Osteoblast (primary cell): ENCODE data around the gene CYREN. TPM values are rescaled to one million over a fixed set of nuclear protein-coding genes. Genes with fewer than 3 reads are reported as not detected.

Source experiments
- DNase-seq: peaks from one replicate; pipeline ENCODE4 v3.0.0; 2011; ENCODE audit warnings: low spot score, mixed read lengths; ENCODE audit not compliant: insufficient read length; ENCODE audit errors: missing footprints
- H2AFZ ChIP-seq: 2 replicates; pipeline ENCODE4 v1.6.0; 2011; ENCODE audit warnings: mild to moderate bottlenecking, low read length
- H3K27ac ChIP-seq: 2 replicates; pipeline ENCODE4 v1.5.1; 2011; ENCODE audit warnings: mild to moderate bottlenecking, low read depth, low read length, moderate library complexity
- H3K27me3 ChIP-seq: 2 replicates; pipeline ENCODE4 v1.6.0; 2012; ENCODE audit warnings: mild to moderate bottlenecking, control low read depth, inconsistent platforms, low read length, moderate library complexity; ENCODE audit not compliant: insufficient read depth
- H3K36me3 ChIP-seq: 2 replicates; pipeline ENCODE4 v1.5.1; 2011; ENCODE audit warnings: mild to moderate bottlenecking, low read length, control low read depth, moderate library complexity; ENCODE audit not compliant: insufficient read depth
- H3K4me1 ChIP-seq: 2 replicates; pipeline ENCODE4 v1.5.1; 2011; ENCODE audit warnings: mild to moderate bottlenecking, low read length, control low read depth, moderate library complexity; ENCODE audit not compliant: insufficient read depth
- H3K4me2 ChIP-seq: 2 replicates; pipeline ENCODE4 v1.6.0; 2011; ENCODE audit warnings: mild to moderate bottlenecking, low read length; ENCODE audit not compliant: insufficient read depth
- H3K4me3 ChIP-seq: fragments of 200-600 bp; sonication (generic); 3 replicates; pipeline ENCODE4 v1.5.1; 2012; ENCODE audit warnings: mild to moderate bottlenecking, low read length, inconsistent platforms; ENCODE audit not compliant: insufficient read depth
- H3K79me2 ChIP-seq: 2 replicates; pipeline ENCODE4 v1.6.0; 2012; ENCODE audit warnings: mild to moderate bottlenecking, low read length, control low read depth, inconsistent platforms; ENCODE audit not compliant: insufficient read depth
- H3K9me3 ChIP-seq: 2 replicates; pipeline ENCODE4 v1.5.1; 2011; ENCODE audit warnings: low read depth, low read length, control low read depth
- H4K20me1 ChIP-seq: 2 replicates; pipeline ENCODE4 v1.6.0; 2012; ENCODE audit warnings: mild to moderate bottlenecking, low read length, control low read depth; ENCODE audit not compliant: insufficient read depth
- CTCF ChIP-seq: IDR thresholded peaks from 2 replicates; pipeline ENCODE4 v1.5.1; 2011; ENCODE audit warnings: mild to moderate bottlenecking, low read depth, low read length, moderate library complexity; ENCODE audit errors: extremely low read depth
- total RNA-seq: library from RNA; depleted of rRNA; stranded (reverse); fragments of >200 nt; gene quantifications from 2 replicates; pipeline ENCODE4 v1.2.3, GENCODE V29; 2012

The CYREN gene
- 29.8 and 35.5 TPM in 2 replicates for total RNA-seq

GRCh38 chr7:135170274-135170997, at the start of gene CYREN:
Gene CYREN (minus strand): TSS chr7:135170707. CDS start chr7:135168922, 1,785 bp downstream.
- H3K4me1 ChIP-seq: peaks cover 24% of the 10 kb centered on the region
- H3K27me3 ChIP-seq: no peaks in the 10 kb centered on the region
- peak; percentile 99 for DNase-seq
- peak within 1 kb of the TSS; percentile 91 for H2AFZ ChIP-seq
- peaks cover 31% of the 10 kb centered on the region for H3K36me3 ChIP-seq
- H3K27ac ChIP-seq: peak within 1 kb of the TSS; percentile 89
- no peaks in the 10 kb centered on the region for H3K9me3 ChIP-seq
- peak within 1 kb of the TSS; percentile 90 for H3K4me3 ChIP-seq
- H4K20me1 ChIP-seq: peaks cover 16% of the 10 kb centered on the region
- peak within 1 kb of the TSS; percentile 88 for H3K4me2 ChIP-seq
- peak; percentile 56 for TF ChIP-seq CTCF
- peaks cover 28% of the 10 kb centered on the region for H3K79me2 ChIP-seq

DNA sequence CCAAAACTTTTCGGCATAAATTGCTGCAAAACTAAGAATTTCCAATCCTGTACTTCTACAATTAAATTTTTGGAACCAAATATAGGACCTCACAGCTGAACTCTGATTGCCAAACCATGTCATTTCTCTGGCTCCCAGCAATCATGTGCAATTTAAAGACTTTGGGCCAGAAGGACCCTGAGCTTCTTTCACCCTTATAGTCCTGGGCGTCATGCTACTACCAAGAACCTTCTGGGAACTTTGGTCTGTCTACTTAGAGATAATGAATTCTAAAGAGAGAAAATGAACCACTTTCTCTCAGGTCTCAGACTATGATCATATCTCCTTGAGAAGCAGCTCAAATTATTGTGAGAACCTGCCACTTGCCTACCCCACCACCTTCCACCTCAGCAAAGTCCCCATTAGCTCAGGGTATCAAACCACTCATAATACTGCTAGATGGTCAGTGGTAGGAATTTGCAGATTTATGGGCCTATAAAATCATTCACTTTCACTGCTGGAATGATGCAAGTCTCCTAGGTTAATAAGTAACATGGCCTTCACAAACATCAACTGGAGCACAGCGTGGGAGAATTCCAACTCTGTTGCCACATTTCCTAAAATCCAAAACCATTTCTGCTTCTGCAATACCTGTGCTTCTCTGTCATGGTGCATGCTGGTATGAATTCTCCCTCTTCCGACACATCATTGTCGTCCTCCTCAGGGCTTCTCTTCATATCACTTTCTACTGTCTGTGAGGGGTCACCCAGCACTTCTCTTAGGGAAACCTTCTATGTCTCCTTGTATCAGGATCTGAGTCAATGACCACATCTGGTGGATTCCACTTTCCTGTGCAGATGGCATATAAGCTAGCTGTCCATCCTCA, 47.4 kb upstream of the CYREN start:
- no peak for TF ChIP-seq CTCF

GRCh38 chr7:135215698-135216097, 45.2 kb upstream of the CYREN start:
- H2AFZ ChIP-seq: no peak overlapping the region
- H3K4me3 ChIP-seq: no peak overlapping the region
- no peak for DNase-seq
- H3K9me3 ChIP-seq: no peaks in the 10 kb centered on the region
- peaks cover 7% of the 10 kb centered on the region for H3K4me1 ChIP-seq
- no peak overlapping the region for H3K4me2 ChIP-seq
- H3K36me3 ChIP-seq: no peaks in the 10 kb centered on the region
- H4K20me1 ChIP-seq: no peaks in the 10 kb centered on the region
- H3K27ac ChIP-seq: no peak overlapping the region
- H3K79me2 ChIP-seq: peaks cover 3% of the 10 kb centered on the region
- H3K27me3 ChIP-seq: peaks cover 9% of the 10 kb centered on the region
- TF ChIP-seq CTCF: no peak

More for the DNA sequence above, 47.4 kb upstream of the CYREN start:
- no peak for DNase-seq
- no peaks in the 10 kb centered on the region for H3K4me1 ChIP-seq
- H3K9me3 ChIP-seq: no peaks in the 10 kb centered on the region
- H3K79me2 ChIP-seq: no peaks in the 10 kb centered on the region
- no peak overlapping the region for H3K4me2 ChIP-seq
- no peaks in the 10 kb centered on the region for H3K36me3 ChIP-seq
- H4K20me1 ChIP-seq: no peaks in the 10 kb centered on the region
- H3K27ac ChIP-seq: no peak overlapping the region
- peaks cover 9% of the 10 kb centered on the region for H3K27me3 ChIP-seq
- no peak overlapping the region for H3K4me3 ChIP-seq
- H2AFZ ChIP-seq: no peak overlapping the region

GRCh38 chr7:135215180-135215579, 44.7 kb upstream of the CYREN start:
- no peak for DNase-seq
- no peak overlapping the region for H3K4me2 ChIP-seq
- peaks cover 10% of the 10 kb centered on the region for H3K4me1 ChIP-seq

More at GRCh38 chr7:135215180-135215579, 44.7 kb upstream of the CYREN start:
- Histone ChIP-seq H4K20me1 (no peaks in the 10 kb centered on the region), H3K36me3 (no peaks in the 10 kb centered on the region), H2AFZ (peak overlapping the region; percentile 42), H3K27ac (no peak overlapping the region), H3K9me3 (no peaks in the 10 kb centered on the region), H3K4me3 (no peak overlapping the region), H3K79me2 (peaks cover 6% of the 10 kb centered on the region), H3K27me3 (peaks cover 9% of the 10 kb centered on the region)
- TF ChIP-seq CTCF: no peak
